DND-41 (cell line): Measurements from ENCODE around the gene FLNB.

Experiments
- CTCF ChIP-seq: IDR thresholded peaks from 2 replicates; pipeline ENCODE4 v1.5.1; 2012; ENCODE audit warnings: borderline replicate concordance, low read length, moderate library complexity, mild to moderate bottlenecking; ENCODE audit not compliant: poor library complexity, severe bottlenecking; ENCODE audit errors: extremely low read depth
- EZH2 ChIP-seq: IDR thresholded peaks from 3 replicates; pipeline ENCODE4 v1.6.1; 2012; ENCODE audit warnings: borderline replicate concordance, low read depth, mild to moderate bottlenecking, moderate library complexity, low read length, inconsistent platforms; ENCODE audit not compliant: severe bottlenecking

DNA sequence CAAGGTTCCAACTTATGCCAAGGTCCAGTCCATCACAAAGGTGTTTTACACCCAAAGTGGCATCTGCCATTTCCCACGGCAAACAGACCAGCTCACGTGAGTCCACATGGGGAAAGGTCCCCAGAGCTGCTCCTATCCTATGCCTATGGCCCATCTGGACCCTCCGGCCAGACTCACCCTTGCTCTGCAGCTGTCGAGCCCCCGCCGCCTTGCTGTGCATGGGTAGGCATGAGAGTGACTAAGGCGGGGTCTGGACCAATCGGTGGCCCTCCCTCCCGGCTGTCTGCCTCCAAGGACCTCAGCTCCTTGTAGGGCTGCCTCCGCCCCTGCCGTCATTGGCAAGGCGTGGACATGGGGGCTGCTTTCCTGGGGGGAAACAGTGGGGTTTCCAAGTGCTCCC, 175.7 kb downstream of the FLNB start:
- TF ChIP-seq EZH2 (no peak), CTCF (no peak)
